Raji (cell line): Measurements from ENCODE around the gene MAGEA12.
"Not testable (repeated sequence)": the region's sequence is repeated elsewhere in the genome, so short reads cannot be mapped to it uniquely, and the experiment has no call there.

Experiments used
- POLR2A ChIP-seq: IDR thresholded peaks from 2 replicates; pipeline ENCODE4 v1.6.1; 2011; ENCODE audit warnings: low read depth, low read length, control low read depth; ENCODE audit not compliant: insufficient read depth

MAGEA12 gene, protein sequence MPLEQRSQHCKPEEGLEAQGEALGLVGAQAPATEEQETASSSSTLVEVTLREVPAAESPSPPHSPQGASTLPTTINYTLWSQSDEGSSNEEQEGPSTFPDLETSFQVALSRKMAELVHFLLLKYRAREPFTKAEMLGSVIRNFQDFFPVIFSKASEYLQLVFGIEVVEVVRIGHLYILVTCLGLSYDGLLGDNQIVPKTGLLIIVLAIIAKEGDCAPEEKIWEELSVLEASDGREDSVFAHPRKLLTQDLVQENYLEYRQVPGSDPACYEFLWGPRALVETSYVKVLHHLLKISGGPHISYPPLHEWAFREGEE

DNA sequence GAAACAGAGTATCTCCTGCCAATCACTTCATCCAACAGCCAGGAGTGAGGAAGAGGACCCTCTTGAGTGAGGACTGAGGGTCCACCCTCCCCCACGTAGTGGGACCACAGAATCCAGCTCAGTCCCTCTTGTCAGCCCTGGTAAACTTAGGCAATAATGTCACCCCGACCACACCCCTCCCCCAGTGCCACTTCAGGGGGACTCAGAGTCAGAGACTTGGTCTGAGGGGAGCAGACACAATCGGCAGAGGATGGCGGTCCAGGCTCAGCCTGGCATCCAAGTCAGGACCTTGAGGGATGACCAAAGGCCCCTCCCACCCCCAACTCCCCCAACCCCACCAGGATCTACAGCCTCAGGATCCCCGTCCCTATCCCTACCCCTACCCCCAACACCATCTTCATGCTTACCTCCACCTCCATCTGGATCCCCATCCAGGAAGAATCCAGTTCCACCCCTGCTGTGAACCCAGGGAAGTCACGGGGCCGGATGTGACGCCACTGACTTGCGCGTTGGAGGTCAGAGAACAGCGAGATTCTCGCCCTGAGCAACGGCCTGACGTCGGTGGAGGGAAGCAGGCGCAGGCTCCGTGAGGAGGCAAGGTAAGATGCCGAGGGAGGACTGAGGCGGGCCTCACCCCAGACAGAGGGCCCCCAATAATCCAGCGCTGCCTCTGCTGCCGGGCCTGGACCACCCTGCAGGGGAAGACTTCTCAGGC lies at the start of gene MAGEA12, which contains the start of gene CSAG1:
Gene MAGEA12 (plus strand): TSS at position 497 of the 715 bp plus-strand sequence. CDS start 2,405 bp downstream, outside the sequence.
Gene CSAG1 (minus strand): TSS at position 461 of the 715 bp plus-strand sequence. CDS start 1,261 bp downstream, outside the sequence.
- TF ChIP-seq POLR2A = no peak

DNA sequence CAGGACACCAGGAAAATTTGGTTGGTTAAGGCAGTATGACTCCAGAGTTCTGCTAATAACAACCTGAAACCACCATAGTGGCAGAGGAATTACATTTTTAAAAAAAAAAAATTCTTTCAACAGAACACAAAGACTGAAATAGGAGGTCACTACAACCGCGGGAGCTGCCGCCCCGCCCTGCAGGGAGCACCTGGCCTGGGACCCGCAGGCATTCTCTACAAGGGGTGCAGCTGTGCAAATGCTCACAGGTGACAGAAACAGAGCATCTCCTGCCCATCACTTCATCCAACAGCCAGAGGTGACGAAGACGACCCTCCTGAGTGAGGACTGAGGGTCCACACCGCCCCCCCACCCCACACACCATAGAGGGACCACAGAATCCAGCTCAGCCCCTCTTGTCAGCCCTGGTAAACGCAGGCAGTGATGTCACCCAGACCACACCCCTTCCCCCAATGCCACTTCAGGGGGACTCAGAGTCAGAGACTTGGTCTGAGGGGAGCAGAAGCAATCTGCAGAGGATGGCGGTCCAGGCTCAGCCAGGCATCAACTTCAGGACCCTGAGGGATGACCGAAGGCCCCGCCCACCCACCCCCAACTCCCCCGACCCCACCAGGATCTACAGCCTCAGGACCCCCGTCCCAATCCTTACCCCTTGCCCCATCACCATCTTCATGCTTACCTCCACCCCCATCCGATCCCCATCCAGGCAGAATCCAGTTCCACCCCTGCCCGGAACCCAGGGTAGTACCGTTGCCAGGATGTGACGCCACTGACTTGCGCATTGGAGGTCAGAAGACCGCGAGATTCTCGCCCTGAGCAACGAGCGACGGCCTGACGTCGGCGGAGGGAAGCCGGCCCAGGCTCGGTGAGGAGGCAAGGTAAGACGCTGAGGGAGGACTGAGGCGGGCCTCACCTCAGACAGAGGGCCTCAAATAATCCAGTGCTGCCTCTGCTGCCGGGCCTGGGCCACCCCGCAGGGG lies 35.3 kb upstream of the MAGEA12 start, which contains the start of gene MAGEA3:
Gene MAGEA3 (plus strand): TSS at position 843 of the 980 bp plus-strand sequence. CDS start 2,039 bp downstream, outside the sequence.
- not testable (repeated sequence) for TF ChIP-seq POLR2A

DNA sequence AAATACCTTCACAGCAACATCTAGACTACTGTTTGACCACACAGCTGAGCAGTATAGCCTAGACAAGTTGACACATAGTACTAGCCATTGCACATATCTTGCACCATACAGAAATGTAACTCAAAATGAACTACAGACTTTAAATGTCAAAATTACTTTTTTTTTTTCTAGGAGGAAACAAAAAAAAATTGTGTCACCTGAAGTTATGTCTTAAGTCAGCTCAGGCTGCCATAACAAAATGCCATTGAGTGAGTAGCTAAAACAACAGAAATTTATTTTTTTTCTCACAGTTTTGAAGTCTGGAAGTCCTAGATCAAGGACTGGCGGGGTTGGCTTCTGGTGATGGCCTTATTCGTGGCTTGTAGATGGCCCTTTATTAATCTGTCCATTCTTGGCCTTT lies 24.4 kb upstream of the MAGEA12 start, which contains the start of gene CSAG2:
Gene CSAG2 (minus strand): TSS at position 101 of the 400 bp plus-strand sequence. CDS start 161 bp downstream, outside the sequence.
- not testable (repeated sequence) for TF ChIP-seq POLR2A

DNA sequence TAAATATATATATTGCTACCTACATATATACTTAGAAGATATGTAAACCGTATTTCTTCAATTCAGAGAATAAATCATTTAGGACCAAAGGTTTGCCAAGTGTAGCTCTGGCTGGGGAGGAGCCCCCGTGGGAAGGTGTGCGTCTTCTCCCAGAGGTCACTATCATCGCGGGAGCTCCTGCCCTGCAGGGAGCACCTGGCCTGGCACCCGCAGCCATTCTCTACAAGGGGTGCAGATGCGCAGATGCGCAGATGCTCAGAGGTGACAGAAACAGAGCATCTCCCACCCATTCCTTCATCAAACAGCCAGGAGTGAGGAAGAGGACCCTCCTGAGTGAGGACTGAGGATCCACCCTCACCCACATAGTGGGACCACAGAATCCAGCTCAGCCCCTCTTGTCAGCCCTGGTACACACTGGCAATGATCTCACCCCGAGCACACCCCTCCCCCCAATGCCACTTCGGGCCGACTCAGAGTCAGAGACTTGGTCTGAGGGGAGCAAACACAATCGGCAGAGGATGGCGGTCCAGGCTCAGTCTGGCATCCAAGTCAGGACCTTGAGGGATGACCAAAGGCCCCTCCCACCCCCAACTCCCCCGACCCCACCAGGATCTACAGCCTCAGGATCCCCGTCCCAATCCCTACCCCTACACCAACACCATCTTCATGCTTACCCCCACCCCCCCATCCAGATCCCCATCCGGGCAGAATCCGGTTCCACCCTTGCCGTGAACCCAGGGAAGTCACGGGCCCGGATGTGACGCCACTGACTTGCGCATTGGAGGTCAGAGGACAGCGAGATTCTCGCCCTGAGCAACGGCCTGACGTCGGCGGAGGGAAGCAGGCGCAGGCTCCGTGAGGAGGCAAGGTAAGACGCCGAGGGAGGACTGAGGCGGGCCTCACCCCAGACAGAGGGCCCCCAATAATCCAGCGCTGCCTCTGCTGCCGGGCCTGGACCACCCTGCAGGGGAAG lies 19.5 kb upstream of the MAGEA12 start, which contains the start of gene MAGEA2B:
Gene MAGEA2B (plus strand): TSS at position 814 of the 973 bp plus-strand sequence. CDS start 2,479 bp downstream, outside the sequence.
- TF ChIP-seq POLR2A = not testable (repeated sequence)

DNA sequence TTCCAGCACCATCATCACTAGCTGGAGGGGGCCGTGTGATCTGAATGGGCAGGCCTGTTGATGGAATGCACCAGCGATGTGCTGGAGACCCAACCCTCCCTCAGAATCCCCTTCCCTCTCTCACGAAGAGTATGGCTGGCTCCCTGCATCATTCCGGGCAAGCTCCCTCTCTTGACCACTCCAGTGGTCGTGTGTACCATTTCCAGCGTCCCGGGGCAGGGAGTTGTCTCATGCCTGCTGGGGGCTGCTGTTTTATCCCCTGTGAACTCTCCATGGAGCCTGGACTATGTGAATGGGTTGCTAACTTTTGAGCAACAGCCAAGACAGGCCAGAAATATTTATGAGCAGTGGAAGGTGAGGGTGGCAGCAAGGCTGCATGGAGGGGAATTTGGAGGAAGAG lies 8.1 kb upstream of the MAGEA12 start:
- no peak for TF ChIP-seq POLR2A

DNA sequence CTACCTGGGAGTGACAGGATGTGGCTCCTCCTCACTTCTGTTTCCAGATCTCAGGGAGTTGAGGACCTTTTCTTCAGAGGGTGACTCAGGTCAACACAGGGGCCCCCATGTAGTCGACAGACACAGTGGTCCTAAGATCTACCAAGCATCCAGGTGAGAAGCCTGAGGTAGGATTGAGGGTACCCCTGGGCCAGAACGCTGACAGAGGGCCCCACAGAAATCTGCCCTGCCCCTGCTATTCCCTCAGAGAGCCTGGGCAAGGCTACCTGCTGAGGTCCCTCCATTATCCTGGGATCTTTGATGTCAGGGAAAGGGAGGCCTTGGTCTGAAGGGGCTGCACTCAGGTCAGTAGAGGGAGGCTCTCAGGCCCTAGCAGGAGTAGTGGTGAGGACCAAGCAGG lies 1.5 kb downstream of the MAGEA12 start:
- no peak for TF ChIP-seq POLR2A

DNA sequence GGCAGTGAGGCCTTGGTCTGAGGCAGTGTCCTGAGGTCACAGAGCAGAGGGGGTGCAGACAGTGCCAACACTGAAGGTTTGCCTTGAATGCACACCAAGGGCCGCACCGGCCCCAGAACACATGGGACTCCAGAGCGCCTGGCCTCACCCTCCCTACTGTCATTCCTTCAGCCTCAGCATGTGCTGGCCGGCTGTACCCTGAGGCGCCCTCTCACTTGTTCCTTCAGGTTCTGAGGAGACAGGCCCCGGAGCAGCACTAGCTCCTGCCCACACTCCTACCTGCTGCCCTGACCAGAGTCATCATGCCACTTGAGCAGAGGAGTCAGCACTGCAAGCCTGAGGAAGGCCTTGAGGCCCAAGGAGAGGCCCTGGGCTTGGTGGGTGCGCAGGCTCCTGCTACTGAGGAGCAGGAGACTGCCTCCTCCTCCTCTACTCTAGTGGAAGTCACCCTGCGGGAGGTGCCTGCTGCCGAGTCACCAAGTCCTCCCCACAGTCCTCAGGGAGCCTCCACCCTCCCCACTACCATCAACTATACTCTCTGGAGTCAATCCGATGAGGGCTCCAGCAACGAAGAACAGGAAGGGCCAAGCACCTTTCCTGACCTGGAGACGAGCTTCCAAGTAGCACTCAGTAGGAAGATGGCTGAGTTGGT lies 2.4 kb downstream of the MAGEA12 start:
- TF ChIP-seq POLR2A = no peak

DNA sequence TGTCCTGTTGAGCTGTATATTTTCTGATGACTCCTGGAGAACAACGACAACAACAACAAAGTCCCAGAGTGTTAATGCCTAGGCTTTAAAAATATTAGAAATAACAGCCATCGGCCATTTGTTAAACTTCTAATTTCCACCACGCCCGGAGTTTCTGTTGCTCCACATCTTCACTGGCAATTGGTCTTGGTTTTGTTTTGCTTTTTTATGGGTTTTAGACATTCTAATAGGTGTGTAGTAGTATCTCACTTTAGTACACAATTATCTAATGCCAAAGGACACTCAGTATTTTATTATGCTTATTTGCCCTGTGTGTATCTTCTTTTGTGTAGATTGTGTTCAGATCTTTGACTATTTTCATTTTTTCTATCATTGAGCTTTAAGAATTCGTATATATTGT lies 5.0 kb downstream of the MAGEA12 start:
- no peak for TF ChIP-seq POLR2A

DNA sequence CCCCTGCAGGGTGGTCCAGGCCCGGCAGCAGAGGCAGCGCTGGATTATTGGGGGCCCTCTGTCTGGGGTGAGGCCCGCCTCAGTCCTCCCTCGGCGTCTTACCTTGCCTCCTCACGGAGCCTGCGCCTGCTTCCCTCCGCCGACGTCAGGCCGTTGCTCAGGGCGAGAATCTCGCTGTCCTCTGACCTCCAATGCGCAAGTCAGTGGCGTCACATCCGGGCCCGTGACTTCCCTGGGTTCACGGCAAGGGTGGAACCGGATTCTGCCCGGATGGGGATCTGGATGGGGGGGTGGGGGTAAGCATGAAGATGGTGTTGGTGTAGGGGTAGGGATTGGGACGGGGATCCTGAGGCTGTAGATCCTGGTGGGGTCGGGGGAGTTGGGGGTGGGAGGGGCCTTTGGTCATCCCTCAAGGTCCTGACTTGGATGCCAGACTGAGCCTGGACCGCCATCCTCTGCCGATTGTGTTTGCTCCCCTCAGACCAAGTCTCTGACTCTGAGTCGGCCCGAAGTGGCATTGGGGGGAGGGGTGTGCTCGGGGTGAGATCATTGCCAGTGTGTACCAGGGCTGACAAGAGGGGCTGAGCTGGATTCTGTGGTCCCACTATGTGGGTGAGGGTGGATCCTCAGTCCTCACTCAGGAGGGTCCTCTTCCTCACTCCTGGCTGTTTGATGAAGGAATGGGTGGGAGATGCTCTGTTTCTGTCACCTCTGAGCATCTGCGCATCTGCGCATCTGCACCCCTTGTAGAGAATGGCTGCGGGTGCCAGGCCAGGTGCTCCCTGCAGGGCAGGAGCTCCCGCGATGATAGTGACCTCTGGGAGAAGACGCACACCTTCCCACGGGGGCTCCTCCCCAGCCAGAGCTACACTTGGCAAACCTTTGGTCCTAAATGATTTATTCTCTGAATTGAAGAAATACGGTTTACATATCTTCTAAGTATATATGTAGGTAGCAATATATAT lies 20.4 kb downstream of the MAGEA12 start, which contains the start of gene MAGEA2:
Gene MAGEA2 (minus strand): TSS at position 157 of the 965 bp plus-strand sequence. CDS start 2,479 bp downstream, outside the sequence.
- TF ChIP-seq POLR2A = not testable (repeated sequence)

DNA sequence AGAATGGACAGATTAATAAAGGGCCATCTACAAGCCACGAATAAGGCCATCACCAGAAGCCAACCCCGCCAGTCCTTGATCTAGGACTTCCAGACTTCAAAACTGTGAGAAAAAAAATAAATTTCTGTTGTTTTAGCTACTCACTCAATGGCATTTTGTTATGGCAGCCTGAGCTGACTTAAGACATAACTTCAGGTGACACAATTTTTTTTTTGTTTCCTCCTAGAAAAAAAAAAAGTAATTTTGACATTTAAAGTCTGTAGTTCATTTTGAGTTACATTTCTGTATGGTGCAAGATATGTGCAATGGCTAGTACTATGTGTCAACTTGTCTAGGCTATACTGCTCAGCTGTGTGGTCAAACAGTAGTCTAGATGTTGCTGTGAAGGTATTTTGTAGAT lies 25.4 kb downstream of the MAGEA12 start, which contains the start of gene CSAG3:
Gene CSAG3 (plus strand): TSS at position 301 of the 400 bp plus-strand sequence.
- not testable (repeated sequence) for TF ChIP-seq POLR2A

DNA sequence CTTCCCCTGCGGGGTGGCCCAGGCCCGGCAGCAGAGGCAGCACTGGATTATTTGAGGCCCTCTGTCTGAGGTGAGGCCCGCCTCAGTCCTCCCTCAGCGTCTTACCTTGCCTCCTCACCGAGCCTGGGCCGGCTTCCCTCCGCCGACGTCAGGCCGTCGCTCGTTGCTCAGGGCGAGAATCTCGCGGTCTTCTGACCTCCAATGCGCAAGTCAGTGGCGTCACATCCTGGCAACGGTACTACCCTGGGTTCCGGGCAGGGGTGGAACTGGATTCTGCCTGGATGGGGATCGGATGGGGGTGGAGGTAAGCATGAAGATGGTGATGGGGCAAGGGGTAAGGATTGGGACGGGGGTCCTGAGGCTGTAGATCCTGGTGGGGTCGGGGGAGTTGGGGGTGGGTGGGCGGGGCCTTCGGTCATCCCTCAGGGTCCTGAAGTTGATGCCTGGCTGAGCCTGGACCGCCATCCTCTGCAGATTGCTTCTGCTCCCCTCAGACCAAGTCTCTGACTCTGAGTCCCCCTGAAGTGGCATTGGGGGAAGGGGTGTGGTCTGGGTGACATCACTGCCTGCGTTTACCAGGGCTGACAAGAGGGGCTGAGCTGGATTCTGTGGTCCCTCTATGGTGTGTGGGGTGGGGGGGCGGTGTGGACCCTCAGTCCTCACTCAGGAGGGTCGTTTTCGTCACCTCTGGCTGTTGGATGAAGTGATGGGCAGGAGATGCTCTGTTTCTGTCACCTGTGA lies 36.2 kb downstream of the MAGEA12 start, which contains the start of gene MAGEA6:
Gene MAGEA6 (minus strand): TSS at position 141 of the 741 bp plus-strand sequence. CDS start 2,039 bp downstream, outside the sequence.
- TF ChIP-seq POLR2A = not testable (repeated sequence)
